Prostate gland (tissue), 2 donors: ENCODE measurements around the gene SUDS3.

Experiments
- POLR2A ChIP-seq: fragments of 450-650 bp; IDR thresholded peaks from one replicate; pipeline ENCODE4 v1.6.1; 2016; ENCODE audit warnings: antibody characterized with exemption, mild to moderate bottlenecking
- POLR2AphosphoS5 ChIP-seq: sonication (generic); formaldehyde crosslinking; IDR thresholded peaks from one replicate; pipeline ENCODE4 v1.6.1; 2017; ENCODE audit warnings: antibody characterized with exemption
- TF ChIP-seq, protein P1 (sequence below), 4 experiments: fragments of 200-600 bp in 2 of 4; fragments of 450-650 bp in 2 of 4; sonication (generic) in 2 of 4; IDR thresholded peaks; 1 replicate in 3 of 4; 2 replicates in 1 of 4; pipeline ENCODE4 v1.5.1; 2016 to 2019; ENCODE audit warnings: antibody characterized with exemption in 4 of 4, mild to moderate bottlenecking in 2 of 4, moderate library complexity in 2 of 4

DNA sequence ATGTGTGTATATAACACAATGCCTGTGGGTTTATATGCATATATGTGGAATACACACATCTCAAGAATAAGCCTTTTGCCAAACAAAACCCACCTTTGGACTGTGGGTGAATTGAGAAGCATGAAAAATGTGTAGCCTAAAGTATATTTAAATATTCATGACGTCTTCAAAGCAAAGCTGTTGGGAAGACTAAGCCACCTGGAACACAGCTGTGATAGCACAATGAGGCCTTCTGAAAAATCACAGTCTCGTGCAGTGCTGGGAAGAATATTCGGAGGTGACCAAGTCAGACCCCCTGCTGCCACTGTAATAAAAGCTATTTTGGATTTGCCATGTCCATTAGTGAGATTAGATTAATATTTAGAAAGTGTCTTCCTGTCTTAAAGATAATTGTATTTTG lies 51.5 kb downstream of the SUDS3 start:
- TF ChIP-seq POLR2A = no peak
- TF ChIP-seq, protein P1, sequence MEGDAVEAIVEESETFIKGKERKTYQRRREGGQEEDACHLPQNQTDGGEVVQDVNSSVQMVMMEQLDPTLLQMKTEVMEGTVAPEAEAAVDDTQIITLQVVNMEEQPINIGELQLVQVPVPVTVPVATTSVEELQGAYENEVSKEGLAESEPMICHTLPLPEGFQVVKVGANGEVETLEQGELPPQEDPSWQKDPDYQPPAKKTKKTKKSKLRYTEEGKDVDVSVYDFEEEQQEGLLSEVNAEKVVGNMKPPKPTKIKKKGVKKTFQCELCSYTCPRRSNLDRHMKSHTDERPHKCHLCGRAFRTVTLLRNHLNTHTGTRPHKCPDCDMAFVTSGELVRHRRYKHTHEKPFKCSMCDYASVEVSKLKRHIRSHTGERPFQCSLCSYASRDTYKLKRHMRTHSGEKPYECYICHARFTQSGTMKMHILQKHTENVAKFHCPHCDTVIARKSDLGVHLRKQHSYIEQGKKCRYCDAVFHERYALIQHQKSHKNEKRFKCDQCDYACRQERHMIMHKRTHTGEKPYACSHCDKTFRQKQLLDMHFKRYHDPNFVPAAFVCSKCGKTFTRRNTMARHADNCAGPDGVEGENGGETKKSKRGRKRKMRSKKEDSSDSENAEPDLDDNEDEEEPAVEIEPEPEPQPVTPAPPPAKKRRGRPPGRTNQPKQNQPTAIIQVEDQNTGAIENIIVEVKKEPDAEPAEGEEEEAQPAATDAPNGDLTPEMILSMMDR (IDR thresholded peaks at IDR 0.05) = no peak
- no peak for TF ChIP-seq POLR2AphosphoS5
